ENCODE data around the gene MEIS2.

Gene MEIS2

GRCh38 chr15:36924034-36924433 lies 176.3 kb downstream of the MEIS2 start:
- peak; percentile 24 for DNase-seq

DNA sequence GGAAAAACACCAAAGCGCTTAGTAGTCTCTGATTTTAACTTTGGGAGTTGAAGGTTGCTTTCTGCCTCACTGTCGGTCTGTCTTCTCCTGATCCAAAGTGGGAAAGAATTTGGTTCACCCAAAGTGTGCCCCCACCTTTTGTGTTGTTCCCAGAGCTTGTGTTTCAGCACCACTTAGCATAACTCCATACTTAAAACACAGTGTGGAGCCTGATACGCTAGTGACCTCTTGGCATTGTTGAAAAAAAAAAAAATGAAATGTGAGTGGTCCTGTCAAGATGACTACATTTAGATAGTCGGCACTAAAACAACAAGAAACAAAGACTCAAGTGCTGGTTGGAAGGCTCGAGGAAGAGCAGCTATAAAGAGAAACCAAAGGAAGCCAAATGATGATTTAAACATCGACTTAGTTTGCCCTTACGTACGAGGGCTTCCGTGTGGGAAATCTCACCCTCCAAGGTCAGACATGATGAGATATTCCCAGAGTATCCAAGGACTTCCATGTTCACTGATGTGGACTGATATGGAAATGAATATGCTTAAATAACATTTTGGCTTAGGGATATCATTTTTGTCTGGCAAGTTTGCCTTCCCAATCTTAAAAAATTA lies 178.8 kb downstream of the MEIS2 start:
- DNase-seq, result no peak

GRCh38 chr15:36917411-36918267 lies 182.7 kb downstream of the MEIS2 start:
- no peak for DNase-seq

GRCh38 chr15:36914960-36915808 lies 185.2 kb downstream of the MEIS2 start:
- DNase-seq, result no peak

- DNase-seq, result no peak
These were observed 185.9 kb downstream of the MEIS2 start for GRCh38 chr15:36914466-36914865.

- no peak for DNase-seq
These were observed 188.0 kb downstream of the MEIS2 start for GRCh38 chr15:36912311-36912712.

DNA sequence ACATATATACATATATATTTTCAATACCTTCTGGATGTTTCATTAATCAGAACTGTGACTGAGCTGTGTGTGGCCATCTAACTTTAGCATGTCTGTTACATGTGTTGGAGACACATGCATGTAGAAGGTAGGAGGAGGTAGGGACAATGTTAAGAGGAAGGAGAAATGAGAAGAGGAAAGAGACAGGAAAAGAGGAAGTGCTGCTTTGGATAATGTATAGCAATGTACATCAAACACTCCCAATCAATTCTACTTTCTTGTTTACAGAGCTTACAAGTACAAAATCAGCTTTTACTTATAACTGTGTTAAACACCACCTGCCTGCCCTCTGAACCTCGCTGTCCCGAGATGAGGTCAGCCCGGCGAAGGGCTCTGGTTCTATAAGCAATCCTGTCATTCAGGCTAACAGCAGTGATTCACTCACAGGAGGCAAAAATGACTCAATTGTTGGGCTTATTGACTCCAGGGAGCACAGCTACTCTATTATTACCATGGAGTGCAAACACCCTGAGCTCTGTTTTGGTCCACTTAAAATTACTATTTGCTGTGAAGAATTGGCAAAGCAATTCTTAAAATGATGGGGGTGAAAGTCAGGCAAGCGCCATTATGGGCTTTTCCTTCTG lies 188.9 kb downstream of the MEIS2 start:
- DNase-seq, result no peak

DNA sequence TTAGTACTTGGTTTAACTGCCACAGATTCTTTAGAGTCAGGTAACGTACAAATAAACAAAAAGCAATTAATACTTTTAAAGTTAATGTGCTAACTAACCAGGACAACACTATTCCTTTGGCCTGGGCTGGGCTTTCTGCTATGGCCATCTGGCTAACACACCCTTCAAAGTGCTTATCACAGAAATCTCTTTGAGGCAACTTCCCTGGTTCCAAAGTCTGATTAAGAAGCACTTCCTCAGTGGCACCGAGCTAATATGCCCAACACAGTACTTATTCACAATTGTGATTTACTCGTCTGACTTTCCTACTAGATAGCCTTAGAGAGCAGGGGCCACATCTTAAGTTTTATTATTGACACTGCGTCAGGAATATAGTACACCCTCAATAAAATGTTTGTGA lies 191.4 kb downstream of the MEIS2 start:
- DNase-seq, result no peak

GRCh38 chr15:36907295-36907694 lies 193.1 kb downstream of the MEIS2 start:
- DNase-seq, result no peak

DNA sequence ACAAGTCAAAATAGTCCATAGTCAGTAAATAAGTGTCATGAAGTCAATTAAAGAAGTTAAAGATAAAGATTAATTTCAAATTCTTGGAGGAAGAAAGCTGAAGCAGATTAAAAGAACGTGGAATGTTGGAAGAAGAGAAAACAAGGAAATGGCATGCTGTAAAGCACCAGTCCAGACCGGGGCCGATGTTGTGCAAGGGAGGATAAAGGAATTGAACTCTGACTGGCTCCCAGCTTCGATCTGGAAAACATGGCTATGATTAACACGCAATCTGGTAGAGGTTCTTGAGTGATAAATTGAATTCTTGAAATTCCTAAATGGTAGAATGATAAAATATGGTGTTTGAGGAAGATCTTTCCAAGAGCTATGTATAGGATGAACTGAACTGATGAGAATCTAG lies 194.4 kb downstream of the MEIS2 start:
- DNase-seq, result no peak

DNA sequence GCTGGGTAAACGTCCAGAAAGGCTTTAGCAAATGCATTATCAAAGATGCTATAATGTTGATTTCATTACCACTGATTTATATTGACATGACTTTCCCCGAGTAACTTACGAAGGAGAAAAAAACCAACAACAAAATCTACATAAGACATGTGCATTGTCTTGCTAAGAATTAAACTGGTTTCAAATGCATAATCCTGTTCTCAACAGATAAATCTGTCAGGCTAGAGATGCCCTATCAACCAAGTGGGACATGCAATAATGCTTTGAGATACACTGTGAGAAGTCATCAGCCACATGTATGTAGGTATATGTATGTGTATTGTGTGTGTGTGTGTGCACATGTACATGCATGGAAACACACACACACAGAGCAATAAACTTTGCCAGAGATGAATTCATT lies 195.6 kb downstream of the MEIS2 start:
- no peak for DNase-seq

- DNase-seq, result peak; percentile 20
These were observed 196.3 kb downstream of the MEIS2 start for GRCh38 chr15:36903922-36904556.

- no peak for DNase-seq
These were observed 197.2 kb downstream of the MEIS2 start for GRCh38 chr15:36903195-36903594.

DNA sequence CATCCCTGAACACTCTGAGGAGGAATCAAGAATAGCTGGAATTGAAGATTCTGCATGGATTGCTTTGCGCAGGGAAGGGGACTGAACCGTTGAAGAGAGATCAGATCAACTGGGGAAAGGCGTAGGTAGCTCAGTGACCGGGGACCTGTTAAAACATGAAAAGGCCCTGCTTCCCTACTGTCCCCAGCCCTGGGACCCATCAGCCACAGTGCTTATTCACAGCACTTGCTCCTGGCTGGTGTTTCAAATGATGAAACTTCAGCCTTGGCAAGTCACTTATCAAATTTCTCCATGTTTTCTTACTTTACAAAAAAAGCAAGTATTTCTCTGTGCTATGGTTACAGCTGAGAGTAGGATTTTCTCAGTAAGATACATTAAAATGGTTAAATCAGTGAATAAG lies 199.3 kb downstream of the MEIS2 start:
- no peak for DNase-seq

DNA sequence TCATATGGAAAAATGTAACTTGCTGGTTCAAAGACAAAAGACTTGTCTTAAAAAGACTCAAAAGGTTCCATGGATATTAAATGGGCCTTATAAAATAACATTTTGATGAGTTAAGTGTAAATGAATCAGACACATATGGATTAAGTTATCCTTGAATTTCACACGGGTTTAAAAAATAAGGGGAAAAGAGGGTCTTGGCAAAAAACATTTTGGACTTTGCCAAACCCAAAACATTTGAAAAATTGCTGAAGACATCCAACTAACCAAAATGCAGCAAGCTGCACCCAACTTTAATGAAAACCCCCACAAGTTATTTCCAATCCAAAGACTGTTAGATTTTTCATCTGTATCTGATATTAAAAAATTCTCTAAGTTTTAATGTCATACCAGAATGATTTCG lies 200.7 kb downstream of the MEIS2 start:
- DNase-seq, result no peak

DNA sequence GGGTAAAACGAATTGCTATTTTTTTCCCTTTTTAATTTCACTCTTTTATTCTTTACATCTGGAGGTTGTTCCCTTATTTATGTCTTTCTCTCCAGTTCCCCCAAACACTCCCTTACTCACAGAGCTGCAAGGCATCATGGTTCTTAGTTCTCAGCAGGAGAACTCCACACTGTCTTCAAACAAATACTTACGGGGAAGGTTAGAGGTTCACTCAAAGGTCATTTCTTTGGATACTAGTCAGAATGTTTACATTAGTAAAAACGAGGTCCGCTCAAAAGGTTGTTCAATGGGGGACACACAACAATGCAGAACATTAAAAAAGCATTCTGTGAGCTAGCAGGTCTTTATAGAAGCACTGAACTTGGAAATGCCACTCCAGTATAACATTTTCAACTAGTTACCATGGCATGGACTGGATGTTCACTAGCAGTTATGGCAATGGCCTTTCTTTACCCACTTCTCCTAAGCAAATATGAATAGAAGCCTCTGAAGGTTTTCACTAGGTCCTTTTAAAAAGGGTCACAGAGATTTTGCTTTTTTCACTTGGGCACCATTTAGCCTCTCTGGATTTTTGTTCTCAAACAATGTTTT lies 201.7 kb downstream of the MEIS2 start:
- DNase-seq, result no peak

DNA sequence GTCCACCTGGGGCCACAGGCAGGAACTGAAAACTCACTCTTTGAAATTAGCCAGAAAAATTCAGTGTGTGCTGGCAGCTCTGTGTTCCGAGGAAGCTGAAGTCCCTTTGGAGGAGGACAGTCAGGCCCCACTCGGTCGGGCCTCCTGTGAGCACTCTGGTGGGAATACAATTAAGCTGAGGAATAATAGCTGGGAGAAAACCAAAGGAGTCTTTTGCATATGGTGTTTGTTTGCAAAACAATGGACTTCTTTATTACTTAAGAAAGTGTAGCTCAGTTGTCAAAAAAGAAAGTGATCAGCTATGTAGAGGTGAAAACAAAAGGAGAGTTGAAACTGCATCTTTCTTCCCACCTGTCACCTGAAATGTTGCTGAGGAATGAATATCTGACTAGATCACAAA lies 202.5 kb downstream of the MEIS2 start:
- no peak for DNase-seq

GRCh38 chr15:36896949-36897348 lies 203.4 kb downstream of the MEIS2 start:
- no peak for DNase-seq

- no peak for DNase-seq
These were observed 206.3 kb downstream of the MEIS2 start for GRCh38 chr15:36894075-36894474.

GRCh38 chr15:36893276-36893675 lies 207.1 kb downstream of the MEIS2 start:
- peak; percentile 74 for DNase-seq

DNA sequence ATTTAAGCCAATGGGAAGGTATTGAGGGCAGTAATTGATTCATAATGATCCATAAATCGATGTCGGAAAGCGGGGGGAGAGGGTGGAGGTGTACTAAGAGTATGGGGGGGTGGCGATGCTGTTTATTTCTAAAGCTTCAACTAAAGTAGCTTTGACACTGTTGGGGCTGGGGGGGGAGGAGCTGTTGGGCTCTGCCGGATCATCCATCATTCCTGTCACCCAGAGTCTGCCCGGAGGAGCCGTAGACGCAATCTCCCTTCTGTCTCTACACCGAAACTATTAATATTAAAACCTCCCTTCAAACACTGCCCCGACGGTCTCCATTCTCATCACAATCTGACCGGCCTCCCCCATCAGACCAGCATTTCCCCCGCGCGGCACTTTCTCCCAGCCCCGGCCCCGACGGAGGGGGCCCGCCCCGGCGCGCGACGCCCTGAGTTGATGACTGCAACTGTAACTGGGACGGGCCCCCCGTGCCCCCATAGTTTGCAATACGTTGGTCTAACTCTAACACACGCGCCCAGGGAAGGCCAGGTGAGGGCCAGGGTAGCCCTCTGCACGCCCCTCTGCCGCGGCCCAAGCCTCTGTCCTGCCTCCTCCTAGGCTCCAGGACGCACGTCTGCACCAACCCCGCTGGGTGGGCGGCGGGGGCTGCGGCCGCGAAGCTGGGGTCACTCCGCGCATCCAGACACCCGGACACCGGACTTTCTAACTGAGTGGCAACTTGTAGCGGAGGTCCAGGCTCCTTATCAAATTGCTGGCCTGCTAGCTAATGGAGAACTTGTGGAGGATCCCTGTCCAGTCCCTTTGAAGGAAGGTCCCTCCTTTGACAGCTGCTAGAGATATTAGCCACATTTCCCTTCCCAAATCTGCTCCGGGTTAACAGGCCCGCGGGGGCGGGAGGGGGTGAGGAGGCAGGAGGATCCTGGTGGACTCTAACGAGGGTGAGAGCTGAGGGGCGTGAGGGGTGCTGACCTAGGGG lies 212.0 kb downstream of the MEIS2 start:
- DNase-seq, result no peak

All from NCI-H1105 treated with DMSO at 0.1 percent for 48 hours (cell line).